HepG2 (cell line): ENCODE measurements around the gene TMEM256. TPM values are rescaled to one million over a fixed set of nuclear protein-coding genes. Genes with fewer than 3 reads are reported as not detected.

ENCODE experiments used
- AHR ChIP-seq: IDR thresholded peaks from 2 replicates; pipeline ENCODE4 v1.6.1; 2018; ENCODE audit warnings: missing genetic modification reagents, missing compliant biosample characterization
- ATF1 ChIP-seq: IDR thresholded peaks from 2 replicates; pipeline ENCODE4 v1.6.1; 2016; ENCODE audit warnings: mild to moderate bottlenecking, control low read depth
- DZIP1 ChIP-seq: sonication (generic); formaldehyde crosslinking; IDR thresholded peaks from 2 replicates; pipeline ENCODE4 v1.5.0; 2020; ENCODE audit warnings: mild to moderate bottlenecking, missing genetic modification reagents
- FOSL2 ChIP-seq: sonication (generic); formaldehyde crosslinking; IDR thresholded peaks from 2 replicates; pipeline ENCODE4 v1.4.0; 2020; ENCODE audit warnings: missing genetic modification reagents
- FOXK1 ChIP-seq: sonication (generic); formaldehyde crosslinking; IDR thresholded peaks from 2 replicates; pipeline ENCODE4 v1.4.0; 2020; ENCODE audit warnings: low read depth, missing genetic modification reagents, borderline replicate concordance
- GLI4 ChIP-seq: sonication (generic); formaldehyde crosslinking; IDR thresholded peaks from 2 replicates; pipeline ENCODE4 v1.5.1; 2020; ENCODE audit warnings: missing genetic modification reagents, mild to moderate bottlenecking, moderate library complexity, borderline replicate concordance
- IKZF1 ChIP-seq: fragments of 450-650 bp; IDR thresholded peaks from 2 replicates; pipeline ENCODE4 v1.7.1; 2016
- JUN ChIP-seq: sonication (generic); formaldehyde crosslinking; IDR thresholded peaks from 2 replicates; pipeline ENCODE4 v1.4.0; 2020; ENCODE audit warnings: mild to moderate bottlenecking, missing genetic modification reagents
- KDM2A ChIP-seq: sonication (generic); formaldehyde crosslinking; IDR thresholded peaks from 2 replicates; pipeline ENCODE4 v1.4.0; 2020; ENCODE audit warnings: low read depth, missing genetic modification reagents, borderline replicate concordance
- MIER3 ChIP-seq: IDR thresholded peaks from 2 replicates; pipeline ENCODE4 v1.6.1; 2016; ENCODE audit warnings: missing compliant biosample characterization, borderline replicate concordance
- MTF1 ChIP-seq: sonication (generic); formaldehyde crosslinking; IDR thresholded peaks from 2 replicates; pipeline ENCODE4 v1.5.0; 2020; ENCODE audit warnings: missing genetic modification reagents
- MYPOP ChIP-seq: sonication (generic); formaldehyde crosslinking; IDR thresholded peaks from 2 replicates; pipeline ENCODE4 v1.8.1; 2023; ENCODE audit warnings: mild to moderate bottlenecking, moderate library complexity, missing genetic modification reagents
- PITX1 ChIP-seq: sonication (generic); formaldehyde crosslinking; IDR thresholded peaks from 2 replicates; pipeline ENCODE4 v1.5.1; 2020; ENCODE audit warnings: mild to moderate bottlenecking, missing genetic modification reagents
- RELA ChIP-seq: sonication (generic); formaldehyde crosslinking; IDR thresholded peaks from 2 replicates; pipeline ENCODE4 v1.4.0; 2020; ENCODE audit warnings: missing genetic modification reagents
- REPIN1 ChIP-seq: sonication (generic); formaldehyde crosslinking; IDR thresholded peaks from 2 replicates; pipeline ENCODE4 v1.8.0; 2022; ENCODE audit warnings: missing genetic modification reagents, low read depth, mild to moderate bottlenecking, borderline replicate concordance
- RFXAP ChIP-seq: sonication (generic); formaldehyde crosslinking; IDR thresholded peaks from 2 replicates; pipeline ENCODE4 v1.4.0; 2020; ENCODE audit warnings: missing genetic modification reagents, borderline replicate concordance
- SALL2 ChIP-seq: sonication (generic); formaldehyde crosslinking; IDR thresholded peaks from 2 replicates; pipeline ENCODE4 v1.8.1; 2023; ENCODE audit warnings: mild to moderate bottlenecking, missing genetic modification reagents, inconsistent platforms
- SMAD3 ChIP-seq: sonication (generic); formaldehyde crosslinking; IDR thresholded peaks from 2 replicates; pipeline ENCODE4 v1.4.0; 2020; ENCODE audit warnings: missing genetic modification reagents
- TBX3 ChIP-seq: fragments of 450-650 bp; IDR thresholded peaks from 2 replicates; pipeline ENCODE4 v1.6.1; 2017; ENCODE audit warnings: antibody characterized with exemption, mild to moderate bottlenecking, inconsistent platforms, borderline replicate concordance
- ZFX ChIP-seq: sonication (generic); formaldehyde crosslinking; IDR thresholded peaks from 2 replicates; pipeline ENCODE4 v1.4.0; 2020; ENCODE audit warnings: mild to moderate bottlenecking, low read depth, missing genetic modification reagents, moderate library complexity
- ZFYVE20 ChIP-seq: sonication (generic); formaldehyde crosslinking; IDR thresholded peaks from 2 replicates; pipeline ENCODE4 v1.8.0; 2023; ENCODE audit warnings: low read depth, mild to moderate bottlenecking, moderate library complexity, missing genetic modification reagents, borderline replicate concordance
- ZNF17 ChIP-seq: sonication (generic); formaldehyde crosslinking; IDR thresholded peaks from 2 replicates; pipeline ENCODE4 v1.5.0; 2020; ENCODE audit warnings: mild to moderate bottlenecking, missing genetic modification reagents
- ZNF282 ChIP-seq: fragments of 450-650 bp; IDR thresholded peaks from 2 replicates; pipeline ENCODE4 v1.6.1; 2018; ENCODE audit not compliant: partially characterized antibody
- ZNF292 ChIP-seq: sonication (generic); formaldehyde crosslinking; IDR thresholded peaks from 2 replicates; pipeline ENCODE4 v1.8.1; 2022; ENCODE audit warnings: mild to moderate bottlenecking, low read depth, missing genetic modification reagents, borderline replicate concordance
- ZNF382 ChIP-seq: sonication (generic); formaldehyde crosslinking; IDR thresholded peaks from 2 replicates; pipeline ENCODE4 v1.5.0; 2020; ENCODE audit warnings: missing genetic modification reagents, mild to moderate bottlenecking, borderline replicate concordance
- ZNF44 ChIP-seq: sonication (generic); formaldehyde crosslinking; IDR thresholded peaks from 2 replicates; pipeline ENCODE4 v1.5.1; 2020; ENCODE audit warnings: mild to moderate bottlenecking, missing genetic modification reagents
- ZNF484 ChIP-seq: sonication (generic); formaldehyde crosslinking; IDR thresholded peaks from 2 replicates; pipeline ENCODE4 v1.5.1; 2020; ENCODE audit warnings: mild to moderate bottlenecking, low read depth, missing genetic modification reagents, borderline replicate concordance
- ZNF75D ChIP-seq: sonication (generic); formaldehyde crosslinking; IDR thresholded peaks from 2 replicates; pipeline ENCODE4 v1.8.1; 2023; ENCODE audit warnings: missing genetic modification reagents, mild to moderate bottlenecking, borderline replicate concordance
- ZNF766 ChIP-seq: sonication (generic); formaldehyde crosslinking; IDR thresholded peaks from 2 replicates; pipeline ENCODE4 v1.5.0; 2020; ENCODE audit warnings: missing genetic modification reagents, borderline replicate concordance
- ZNF850 ChIP-seq: sonication (generic); formaldehyde crosslinking; conservative IDR thresholded peaks from 2 replicates; pipeline ENCODE4 v1.9.0; 2021; ENCODE audit warnings: mild to moderate bottlenecking, missing genetic modification reagents
- polyA plus RNA-seq, 8 experiments: library from polyadenylated mRNA; depleted of rRNA in 3 of 8; stranded (reverse) in 7 of 8; unstranded in 1 of 8; fragments of >200 nt; fragmentation: Illumina TruSeq in 4 of 8; extraction: Trizol in 4 of 8; gene quantifications; 2 replicates each; pipeline versions ENCODE4 v1.2.1 to v1.2.3, GENCODE V29; 2011 to 2016; ENCODE audit warnings: low read depth in 4 of 8, missing spikeins in 1 of 8, mixed read lengths in 1 of 8; ENCODE audit not compliant: insufficient read depth in 1 of 8
- total RNA-seq, 5 experiments: library from RNA; depleted of rRNA; stranded (reverse); fragments of >200 nt; fragmentation: Illumina TruSeq; extraction: Trizol; gene quantifications; 2 replicates each; pipeline ENCODE4 v1.2.3, GENCODE V29; 2016; ENCODE audit warnings: low read depth in 1 of 5

The TMEM256 gene
- total and polyA plus RNA-seq, 2 of the 13 experiments (the other 11 are each of a cell fraction or from before 2014, with no cell fraction given), result 231 to 252 TPM

- no peak for TF ChIP-seq ZNF17 (CRISPR knock-in tag)
- TF ChIP-seq ZNF484 (CRISPR knock-in tag), result no peak
- TF ChIP-seq ZNF292 (CRISPR knock-in tag), result no peak
- TF ChIP-seq ZFYVE20 (CRISPR knock-in tag), result no peak
- TF ChIP-seq RFXAP, result no peak
- TF ChIP-seq FOSL2 (CRISPR knock-in tag), result no peak; the same call in 1 of the 2 replicates
- no peak for TF ChIP-seq DZIP1 (CRISPR knock-in tag)
- TF ChIP-seq REPIN1 (CRISPR knock-in tag), result 0 out of 2 replicates have a peak, but pooled peaks have one; percentile 3
- TF ChIP-seq ZNF75D (CRISPR knock-in tag), result no peak
- TF ChIP-seq MYPOP (CRISPR knock-in tag), result no peak
- TF ChIP-seq MIER3, result no peak
- TF ChIP-seq ATF1 (CRISPR knock-in tag), result peak; percentile 48; the same call in 1 of the 2 replicates
- peak; percentile 74 for TF ChIP-seq PITX1 (CRISPR knock-in tag)
- TF ChIP-seq FOXK1, result no peak
- no peak for TF ChIP-seq SALL2 (CRISPR knock-in tag)
- TF ChIP-seq ZFX, result peak; percentile 83
- no peak for TF ChIP-seq ZNF44 (CRISPR knock-in tag)
- no peak for TF ChIP-seq IKZF1
- TF ChIP-seq ZNF850 (CRISPR knock-in tag), result no peak
- no peak for TF ChIP-seq GLI4 (CRISPR knock-in tag)
- no peak for TF ChIP-seq AHR
- TF ChIP-seq KDM2A (CRISPR knock-in tag), result no peak
- TF ChIP-seq RELA (CRISPR knock-in tag), result no peak
- TF ChIP-seq MTF1, result no peak
- no peak for TF ChIP-seq JUN (CRISPR knock-in tag)
- no peak for TF ChIP-seq TBX3
- TF ChIP-seq ZNF382 (CRISPR knock-in tag), result no peak
- TF ChIP-seq SMAD3 (CRISPR knock-in tag), result no peak
- TF ChIP-seq ZNF282, result no peak
- TF ChIP-seq ZNF766, result no peak
Observed at GRCh38 chr17:7403043-7403726, 712 bp downstream of the TMEM256 start (continued).
